Muscle layer of colon (tissue), 2 donors: ENCODE measurements around the gene PPP6R2.

Experiments
- H3K27ac ChIP-seq: one replicate; pipeline ENCODE4 v1.7.0; 2013; ENCODE audit warnings: low read depth, mild to moderate bottlenecking, low read length, moderate library complexity
- H3K27me3 ChIP-seq, 2 donors: one replicate each; pipeline ENCODE4 v1.7.0; 2013; ENCODE audit warnings: low read length in 2 of 2, mild to moderate bottlenecking in 2 of 2; ENCODE audit not compliant: insufficient read depth in 2 of 2, control insufficient read depth in 1 of 2
- H3K36me3 ChIP-seq: one replicate; pipeline ENCODE4 v1.7.0; 2013; ENCODE audit warnings: mild to moderate bottlenecking, low read length; ENCODE audit not compliant: insufficient read depth
- H3K4me1 ChIP-seq: one replicate; pipeline ENCODE4 v1.7.0; 2013; ENCODE audit warnings: mild to moderate bottlenecking, low read length; ENCODE audit not compliant: insufficient read depth
- H3K4me3 ChIP-seq, 2 donors: one replicate each; pipeline ENCODE4 v1.7.0; 2013; ENCODE audit warnings: low read length in 2 of 2, low read depth in 1 of 2, mild to moderate bottlenecking in 1 of 2, moderate library complexity in 1 of 2
- H3K9ac ChIP-seq: one replicate; pipeline ENCODE4 v1.7.0; 2013; ENCODE audit warnings: low read length
- H3K9me3 ChIP-seq: one replicate; pipeline ENCODE4 v1.7.0; 2013; ENCODE audit warnings: mild to moderate bottlenecking, low read length
- donor health status: abdominal sarcoma.
- donor health status: Adenocarcinoma of cecum.

PPP6R2 gene

GRCh38 chr22:50473855-50474671 is 130.9 kb downstream of the PPP6R2 start:
- no peaks in the 10 kb centered on the region for H3K27me3 ChIP-seq
- H3K4me3 ChIP-seq = peak overlapping the region; percentile 71 to 79
- no peaks in the 10 kb centered on the region for H3K36me3 ChIP-seq
- peak overlapping the region; percentile 68 for H3K27ac ChIP-seq
- H3K9ac ChIP-seq = peak overlapping the region; percentile 68
- peaks cover 38% of the 10 kb centered on the region for H3K4me1 ChIP-seq
- no peaks in the 10 kb centered on the region for H3K9me3 ChIP-seq

- Histone ChIP-seq H3K36me3 (no peaks in the 10 kb centered on the region), H3K4me1 (peaks cover 34% of the 10 kb centered on the region), H3K27ac (peak within 1 kb of the TSS; percentile 68), H3K9ac (peak within 1 kb of the TSS; percentile 68), H3K27me3 (peaks cover 3 to 4% of the 10 kb centered on the region in 2 donors), H3K9me3 (no peaks in the 10 kb centered on the region), H3K4me3 (peak within 1 kb of the TSS; percentile 71 to 79)
These were observed 131.9 kb downstream of the PPP6R2 start, which contains the start of gene SBF1 for GRCh38 chr22:50474710-50475651. Gene SBF1 (minus strand): TSS chr22:50475035. CDS start chr22:50474840, 195 bp downstream.

GRCh38 chr22:50475652-50476002 is 132.5 kb downstream of the PPP6R2 start:
- Histone ChIP-seq H3K4me3 (peak overlapping the region; percentile 60 to 71), H3K36me3 (no peaks in the 10 kb centered on the region), H3K4me1 (peaks cover 28% of the 10 kb centered on the region), H3K9me3 (no peaks in the 10 kb centered on the region), H3K27ac (peak overlapping the region; percentile 58), H3K27me3 (peaks cover 10 to 11% of the 10 kb centered on the region in 2 donors), H3K9ac (peak overlapping the region; percentile 49)

- H3K27me3 ChIP-seq = peaks cover 11 to 22% of the 10 kb centered on the region in 2 donors
- H3K9me3 ChIP-seq = no peaks in the 10 kb centered on the region
- no peak overlapping the region for H3K27ac ChIP-seq
- H3K9ac ChIP-seq = no peak overlapping the region
- H3K4me1 ChIP-seq = peaks cover 24% of the 10 kb centered on the region
- no peaks in the 10 kb centered on the region for H3K36me3 ChIP-seq
- no peak overlapping the region for H3K4me3 ChIP-seq
These were observed 133.7 kb downstream of the PPP6R2 start for GRCh38 chr22:50476868-50477267.

GRCh38 chr22:50477923-50478322 is 134.8 kb downstream of the PPP6R2 start:
- Histone ChIP-seq H3K27me3 (peaks cover 11 to 32% of the 10 kb centered on the region in 2 donors), H3K27ac (no peak overlapping the region), H3K9me3 (no peaks in the 10 kb centered on the region), H3K36me3 (no peaks in the 10 kb centered on the region), H3K9ac (no peak overlapping the region), H3K4me1 (peaks cover 15% of the 10 kb centered on the region), H3K4me3 (no peak overlapping the region)

GRCh38 chr22:50479721-50480120 is 136.6 kb downstream of the PPP6R2 start:
- no peaks in the 10 kb centered on the region for H3K9me3 ChIP-seq
- H3K27me3 ChIP-seq = peaks cover 11 to 47% of the 10 kb centered on the region in 2 donors
- H3K36me3 ChIP-seq = no peaks in the 10 kb centered on the region
- no peak overlapping the region for H3K9ac ChIP-seq
- no peak overlapping the region for H3K4me3 ChIP-seq
- H3K27ac ChIP-seq = no peak overlapping the region
- H3K4me1 ChIP-seq = peaks cover 6% of the 10 kb centered on the region

- no peak overlapping the region for H3K9ac ChIP-seq
- no peak overlapping the region for H3K27ac ChIP-seq
- H3K4me3 ChIP-seq = no peak overlapping the region
- H3K36me3 ChIP-seq = no peaks in the 10 kb centered on the region
- H3K27me3 ChIP-seq = peaks cover 11 to 47% of the 10 kb centered on the region in 2 donors
- no peaks in the 10 kb centered on the region for H3K9me3 ChIP-seq
- no peaks in the 10 kb centered on the region for H3K4me1 ChIP-seq
These were observed 137.9 kb downstream of the PPP6R2 start for GRCh38 chr22:50481045-50481439.

GRCh38 chr22:50481440-50482106 is 138.4 kb downstream of the PPP6R2 start, which contains the start of gene ADM2:
Gene ADM2 (plus strand): TSS chr22:50481543. CDS start chr22:50481848, 305 bp downstream.
- H3K36me3 ChIP-seq = no peaks in the 10 kb centered on the region
- H3K27ac ChIP-seq = no peak within 1 kb of the TSS
- no peaks in the 10 kb centered on the region for H3K4me1 ChIP-seq
- no peak within 1 kb of the TSS for H3K4me3 ChIP-seq
- no peaks in the 10 kb centered on the region for H3K9me3 ChIP-seq
- no peak within 1 kb of the TSS for H3K9ac ChIP-seq
- H3K27me3 ChIP-seq = peaks cover 11 to 47% of the 10 kb centered on the region in 2 donors

GRCh38 chr22:50482107-50483074 is 139.3 kb downstream of the PPP6R2 start:
- no peaks in the 10 kb centered on the region for H3K9me3 ChIP-seq
- H3K27me3 ChIP-seq = peaks cover 11 to 47% of the 10 kb centered on the region in 2 donors
- no peaks in the 10 kb centered on the region for H3K4me1 ChIP-seq
- no peak overlapping the region for H3K4me3 ChIP-seq
- H3K36me3 ChIP-seq = no peaks in the 10 kb centered on the region
- no peak overlapping the region for H3K9ac ChIP-seq
- H3K27ac ChIP-seq = no peak overlapping the region

GRCh38 chr22:50483106-50483505 is 140.0 kb downstream of the PPP6R2 start:
- Histone ChIP-seq H3K9ac (no peak overlapping the region), H3K27me3 (peaks cover 11 to 47% of the 10 kb centered on the region in 2 donors), H3K36me3 (no peaks in the 10 kb centered on the region), H3K4me3 (no peak overlapping the region), H3K9me3 (no peaks in the 10 kb centered on the region), H3K27ac (no peak overlapping the region), H3K4me1 (no peaks in the 10 kb centered on the region)
